Tracheal epithelial cell (primary cell): ENCODE data around the gene ANKRD24. TPM values are rescaled to one million over a fixed set of nuclear protein-coding genes. Genes with fewer than 3 reads are reported as not detected.

Experiments used
- total RNA-seq: library from RNA; depleted of rRNA; stranded (reverse); fragments of >200 nt; gene quantifications from 2 replicates; pipeline ENCODE4 v1.2.1, GENCODE V29; 2014

The ANKRD24 gene
- 0.72 TPM in 1 of 2 replicates, not detected in the other for total RNA-seq

GRCh38 chr19:4182084-4182810, at the start of gene ANKRD24, which contains the start of gene SIRT6:
Gene ANKRD24, plus strand, starts transcription at chr19:4182689. Its CDS starts 3,737 bp downstream, at chr19:4186426.
Gene SIRT6, minus strand, starts transcription at chr19:4182563. Its CDS starts 24 bp downstream, at chr19:4182539.

DNA sequence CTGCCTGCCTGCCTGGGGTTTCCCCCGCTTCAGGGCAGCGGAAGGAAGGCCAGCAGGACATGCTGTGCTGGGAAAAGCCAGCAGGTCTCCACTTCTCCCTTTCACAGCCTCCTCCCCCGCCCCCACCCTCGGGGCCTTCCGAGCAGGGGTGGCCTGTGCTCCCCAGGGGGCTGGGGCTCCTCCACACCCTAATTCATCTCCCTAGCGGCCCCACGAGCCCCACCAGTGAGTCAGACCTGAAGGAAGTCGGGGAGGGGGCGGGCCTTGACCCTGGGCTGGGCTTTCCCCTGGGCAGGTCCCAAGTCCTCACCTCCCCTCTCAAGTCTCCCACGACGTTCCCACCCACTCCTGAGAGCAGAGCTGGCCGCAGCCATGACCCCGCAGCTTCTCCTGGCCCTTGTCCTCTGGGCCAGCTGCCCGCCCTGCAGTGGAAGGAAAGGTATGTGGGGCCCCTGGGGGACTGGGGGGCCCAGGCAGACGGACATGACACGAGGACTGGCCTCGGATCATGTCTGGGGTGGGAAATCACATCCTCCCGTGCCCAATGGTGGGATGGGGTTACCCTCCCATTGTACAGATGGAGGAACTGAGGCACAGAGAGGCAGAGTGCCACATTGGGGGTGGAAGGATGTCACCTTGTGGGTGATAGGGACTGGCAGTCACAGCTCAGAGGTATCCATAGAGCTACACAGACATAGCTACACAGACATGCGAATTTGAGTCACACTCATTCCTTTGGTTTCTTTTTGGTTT, 46.9 kb downstream of the ANKRD24 start, which contains the start of gene EBI3:
Gene EBI3 (plus strand): TSS at position 345 of the 753 bp plus-strand sequence. CDS start 28 bp downstream, at position 373.

DNA sequence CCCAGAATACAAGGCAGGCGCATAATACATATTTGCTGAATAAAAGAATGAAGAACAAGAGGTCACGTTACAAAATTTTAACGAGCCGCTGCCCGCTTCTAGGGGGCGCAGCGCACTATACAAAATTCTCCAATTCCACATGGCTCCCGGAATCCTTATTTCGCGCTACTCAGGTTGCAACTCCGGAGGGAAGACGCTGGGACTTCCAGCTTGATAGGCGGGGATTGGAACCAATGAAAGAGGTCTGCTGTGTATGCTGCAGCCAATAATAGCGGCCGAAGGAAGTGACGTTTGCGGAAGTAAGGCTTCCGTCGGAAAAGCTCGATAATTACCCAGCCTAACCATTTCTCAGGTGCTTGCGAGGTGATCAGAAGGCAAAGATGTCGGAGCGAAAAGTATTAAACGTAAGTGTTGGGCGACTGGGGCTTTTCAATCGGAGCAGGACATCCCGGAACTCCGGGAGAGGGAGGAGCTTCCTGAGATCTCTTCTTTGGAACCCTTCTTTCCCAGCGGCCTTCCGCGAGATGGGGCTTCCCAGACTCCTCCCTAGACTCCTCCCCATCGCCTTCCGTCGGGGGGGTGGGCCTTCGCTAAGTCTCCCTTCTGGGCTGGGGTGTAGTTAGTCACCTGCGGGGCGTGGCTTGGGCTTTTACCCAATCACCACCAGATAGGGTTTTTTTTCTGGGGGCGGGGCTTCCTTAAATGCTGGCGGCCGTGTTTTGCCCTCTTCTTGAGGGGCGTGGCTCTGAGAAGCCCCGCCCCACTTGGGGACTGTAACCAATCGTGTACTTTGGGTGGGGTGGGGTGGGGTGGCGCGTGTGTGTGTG, 64.5 kb downstream of the ANKRD24 start, which contains the start of gene YJU2:
Gene YJU2 (plus strand): TSS at position 314 of the 827 bp plus-strand sequence. CDS start 67 bp downstream, at position 381.

Other genes with a start within 250 kb of the ANKRD24 start
- gene NMRK2, start 249.6 kb upstream of the ANKRD24 start, total RNA-seq: not detected in 2 replicates
- gene DAPK3, start 211.6 kb upstream of the ANKRD24 start, total RNA-seq: 60.1 and 153 TPM in 2 replicates
- gene EEF2, start 197.2 kb upstream of the ANKRD24 start, total RNA-seq: 3,484 and 4,939 TPM in 2 replicates
- gene PIAS4, start 175.0 kb upstream of the ANKRD24 start, total RNA-seq: 12.8 and 18.3 TPM in 2 replicates
- gene ZBTB7A, start 115.8 kb upstream of the ANKRD24 start, total RNA-seq: 34.5 and 35.9 TPM in 2 replicates
- 155 and 173 TPM in 2 replicates for gene MAP2K2, start 58.6 kb upstream of the ANKRD24 start, total RNA-seq
- gene CREB3L3, start 29.1 kb upstream of the ANKRD24 start, total RNA-seq: not detected in 2 replicates
- gene SIRT6, start 126 bp upstream of the ANKRD24 start, total RNA-seq: 9.0 and 28.0 TPM in 2 replicates
- 0.96 TPM in 1 of 2 replicates, not detected in the other for gene EBI3, start 46.8 kb downstream of the ANKRD24 start, total RNA-seq
- gene YJU2, start 64.4 kb downstream of the ANKRD24 start, total RNA-seq: 18.5 and 20.2 TPM in 2 replicates
- not detected in 2 replicates for gene SHD, start 96.6 kb downstream of the ANKRD24 start, total RNA-seq
- not detected in 2 replicates for gene TMIGD2, start 119.7 kb downstream of the ANKRD24 start, total RNA-seq
- 1.9 TPM in 1 of 2 replicates, not detected in the other for gene FSD1, start 121.9 kb downstream of the ANKRD24 start, total RNA-seq
- 76.3 and 95.2 TPM in 2 replicates for gene STAP2, start 156.1 kb downstream of the ANKRD24 start, total RNA-seq
- gene MPND, start 160.9 kb downstream of the ANKRD24 start, total RNA-seq: 2.8 and 4.3 TPM in 2 replicates
- gene SH3GL1, start 217.9 kb downstream of the ANKRD24 start, total RNA-seq: 34.3 and 43.9 TPM in 2 replicates
- gene CHAF1A, start 220.0 kb downstream of the ANKRD24 start, total RNA-seq: 3.9 and 4.5 TPM in 2 replicates